ENCODE data around the gene LCP2. TPM values are rescaled to one million over a fixed set of nuclear protein-coding genes. Genes with fewer than 3 reads are reported as not detected.

LCP2 gene
- total and polyA plus RNA-seq, 2 of the 8 experiments (the other 6 are each of a cell fraction or from before 2014, with no cell fraction given), result 0.26 to 0.33 TPM

- H4K91ac ChIP-seq (replicated peaks; ENCODE audit: insufficient read length, low read length), result no peak overlapping the region
- H2AFZ ChIP-seq (ENCODE audit: low read length), result no peak overlapping the region
- no peak overlapping the region for H2BK5ac ChIP-seq (ENCODE audit: low read depth, low read length)
- no peak overlapping the region for H3K27ac ChIP-seq (ENCODE audit: low read depth, low read length)
- H3K27me3 ChIP-seq (replicated peaks in 1 of 4; ENCODE audit: control insufficient read depth in 3 of 4, extremely low read depth in 1 of 4, insufficient read depth in 3 of 4, low read length in 3 of 4), result no peaks in the 10 kb centered on the region
- H3K9ac ChIP-seq (replicated peaks in 1 of 4; ENCODE audit: extremely low read depth in 1 of 4, low read depth in 3 of 4, low read length in 3 of 4), result no peak overlapping the region
- no peak for FAIRE-seq
- no peaks in the 10 kb centered on the region for H4K20me1 ChIP-seq (replicated peaks in 1 of 2; ENCODE audit: control insufficient read depth in 1 of 2, insufficient read depth in 2 of 2, low read length in 2 of 2)
- H4K5ac ChIP-seq (ENCODE audit: insufficient read length, low read depth, low read length), result no peak overlapping the region
- no peak overlapping the region for H2BK20ac ChIP-seq (ENCODE audit: low read length)
- H2AK5ac ChIP-seq (ENCODE audit: low read depth, low read length), result no peak overlapping the region
- TF ChIP-seq TEAD4 (IDR thresholded peaks at IDR 0.05; ENCODE audit: low read depth, low read length) (no peak), CHD2 (IDR thresholded peaks at IDR 0.05; ENCODE audit: low read length) (no peak), SUZ12 (IDR thresholded peaks at IDR 0.05; ENCODE audit: low read length) (no peak)
- ChIA-PET CTCF (ENCODE audit: partially characterized antibody) (interaction anchor here (0.8 to 2.0 kb wide), 5 partner anchors 15 to 111 kb away, joined by 3 to 6 read pairs (median 3); no protein-coding TSS in a partner anchor), POLR2A (ENCODE audit: partially characterized antibody) (no interaction called here)
- H3K9me3 ChIP-seq (ENCODE audit: insufficient read depth in 2 of 2, low read depth in 1 of 2, low read length in 1 of 2), result no peaks in the 10 kb centered on the region; a peak in 1 of 4 replicates
- DNase-seq (ENCODE audit: low read depth in 1 of 2, low spot score in 2 of 2), result no peak
- no peak overlapping the region for H3K4me3 ChIP-seq (ENCODE audit: extremely low read depth in 1 of 4, insufficient read depth in 2 of 4, low read depth in 3 of 4, low read length in 4 of 4)
- 82% methylated on average over 5 of the region's 5 CpGs; no CpG with 5 or more reads in 1 of the 2 experiments for WGBS, 2 experiments (ENCODE audit: extremely low coverage in 1 of 2, insufficient coverage in 1 of 2, insufficient read length in 1 of 2, insufficient replicate concordance in 2 of 2, low coverage in 1 of 2, low lambda C conversion rate in 2 of 2, missing lambda C conversion rate in 1 of 2)
- no peak overlapping the region for H3K23ac ChIP-seq (ENCODE audit: insufficient read length)
- H3K4ac ChIP-seq (replicated peaks; ENCODE audit: insufficient read length, low read depth, low read length), result no peak overlapping the region
- no peak overlapping the region for H3K18ac ChIP-seq (ENCODE audit: extremely low read depth, low read length)
- H3K4me1 ChIP-seq (replicated peaks in 1 of 4; ENCODE audit: control insufficient read depth in 3 of 4, insufficient read depth in 4 of 4, low read length in 3 of 4), result peaks cover 0 to 5% (median 1%) of the 10 kb centered on the region in 4 experiments; a peak in 2 of 7 replicates
- H2BK15ac ChIP-seq (ENCODE audit: low read length), result no peak overlapping the region
- H2BK120ac ChIP-seq (replicated peaks; ENCODE audit: low read depth, low read length), result no peak overlapping the region
- peak overlapping the region; percentile 44; the same call in 1 of the 2 replicates for H2BK12ac ChIP-seq (ENCODE audit: low read depth, low read length)
- no peak overlapping the region for H3K56ac ChIP-seq (replicated peaks; ENCODE audit: insufficient read length, low read depth, low read length)
- H3K36me3 ChIP-seq (ENCODE audit: control insufficient read depth in 2 of 4, insufficient read depth in 4 of 4, low read length in 3 of 4), result no peaks in the 10 kb centered on the region
- H4K8ac ChIP-seq (ENCODE audit: extremely low read depth, insufficient read depth, low read length), result no peak overlapping the region
- no peaks in the 10 kb centered on the region for H3K79me2 ChIP-seq (ENCODE audit: control insufficient read depth in 1 of 2, insufficient read depth in 2 of 2, low read length in 2 of 2)
- H3K79me1 ChIP-seq (ENCODE audit: low read depth, low read length), result no peaks in the 10 kb centered on the region
- H3K4me2 ChIP-seq (ENCODE audit: insufficient read depth in 1 of 2, low read depth in 2 of 2, low read length in 2 of 2), result no peak overlapping the region
- no peak overlapping the region for H3K14ac ChIP-seq (ENCODE audit: insufficient read length)
- no peaks in the 10 kb centered on the region for H3K23me2 ChIP-seq (ENCODE audit: low read depth, low read length)
These were observed 12.8 kb upstream of the LCP2 start for GRCh38 chr5:170310256-170310926.

All from H1 (cell line).